ENCODE data around the gene CYP4A22. TPM values are rescaled to one million over a fixed set of nuclear protein-coding genes. Genes with fewer than 3 reads are reported as not detected.

CYP4A22 gene
- polyA plus RNA-seq, 1 experiment: not detected

DNA sequence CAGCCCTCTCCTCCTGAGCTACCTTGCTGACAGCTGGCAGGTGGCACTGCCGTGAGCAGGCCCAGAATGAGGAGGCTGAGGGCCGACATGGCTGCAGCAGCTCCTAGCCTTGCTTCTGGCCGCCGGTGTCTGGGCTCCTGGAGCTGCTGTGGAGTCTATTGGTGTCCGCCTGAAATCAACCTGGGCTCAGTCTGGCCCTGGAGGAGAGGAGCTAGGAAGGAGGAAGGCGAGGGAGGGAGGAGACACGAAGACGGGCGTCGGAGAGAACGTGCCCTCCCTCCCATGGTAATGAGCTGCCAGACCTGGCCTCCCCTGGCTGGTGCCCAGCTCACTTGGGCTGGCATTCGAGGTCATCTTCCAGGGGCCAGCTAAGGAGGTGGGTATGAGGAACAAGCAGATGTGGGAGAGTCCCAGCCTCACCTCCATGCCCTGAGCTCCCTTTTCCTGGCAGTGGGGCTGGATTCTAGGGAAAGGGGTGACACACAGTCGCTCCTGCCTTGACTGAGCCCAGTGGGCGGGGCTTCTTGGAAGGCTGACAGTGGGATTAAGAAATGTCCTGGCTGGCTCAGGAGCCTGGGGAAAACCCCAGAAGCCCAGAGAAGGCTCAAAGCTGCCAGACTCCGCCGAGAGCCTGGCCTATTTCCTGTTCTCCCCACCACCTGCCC is 52.7 kb downstream of the CYP4A22 start, which contains the start of gene PDZK1IP1:
Gene PDZK1IP1 (minus strand): TSS at position 193 of the 665 bp plus-strand sequence. CDS start 104 bp downstream, at position 89.
- POLR2A ChIA-PET: interaction anchor here (1.3 kb wide), 1 partner anchor 11 kb away, joined by 5 read pairs; no protein-coding TSS in a partner anchor
- peaks cover 9% of the 10 kb centered on the region for H3K27me3 ChIP-seq (ENCODE audit: control insufficient read depth, insufficient read depth, low read length)
- CTCF ChIA-PET: interaction anchor here (0.6 to 4.2 kb wide), 8 partner anchors 11 to 536 kb away, joined by 4 to 52 read pairs (median 6); partner anchors contain the start of gene FOXD2
- H3K27ac ChIP-seq (ENCODE audit: low read depth, low read length): no peak within 1 kb of the TSS
- TF ChIP-seq, protein P1, sequence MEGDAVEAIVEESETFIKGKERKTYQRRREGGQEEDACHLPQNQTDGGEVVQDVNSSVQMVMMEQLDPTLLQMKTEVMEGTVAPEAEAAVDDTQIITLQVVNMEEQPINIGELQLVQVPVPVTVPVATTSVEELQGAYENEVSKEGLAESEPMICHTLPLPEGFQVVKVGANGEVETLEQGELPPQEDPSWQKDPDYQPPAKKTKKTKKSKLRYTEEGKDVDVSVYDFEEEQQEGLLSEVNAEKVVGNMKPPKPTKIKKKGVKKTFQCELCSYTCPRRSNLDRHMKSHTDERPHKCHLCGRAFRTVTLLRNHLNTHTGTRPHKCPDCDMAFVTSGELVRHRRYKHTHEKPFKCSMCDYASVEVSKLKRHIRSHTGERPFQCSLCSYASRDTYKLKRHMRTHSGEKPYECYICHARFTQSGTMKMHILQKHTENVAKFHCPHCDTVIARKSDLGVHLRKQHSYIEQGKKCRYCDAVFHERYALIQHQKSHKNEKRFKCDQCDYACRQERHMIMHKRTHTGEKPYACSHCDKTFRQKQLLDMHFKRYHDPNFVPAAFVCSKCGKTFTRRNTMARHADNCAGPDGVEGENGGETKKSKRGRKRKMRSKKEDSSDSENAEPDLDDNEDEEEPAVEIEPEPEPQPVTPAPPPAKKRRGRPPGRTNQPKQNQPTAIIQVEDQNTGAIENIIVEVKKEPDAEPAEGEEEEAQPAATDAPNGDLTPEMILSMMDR (IDR thresholded peaks at IDR 0.05; ENCODE audit: low read depth, low read length): no peak
- no peaks in the 10 kb centered on the region for H3K9me3 ChIP-seq (ENCODE audit: control insufficient read depth, insufficient read depth, low read length)
- H3K4me3 ChIP-seq (ENCODE audit: low read depth, low read length): no peak within 1 kb of the TSS
- DNase-seq (ENCODE audit: low read depth, low spot score): peak; percentile 16

DNA sequence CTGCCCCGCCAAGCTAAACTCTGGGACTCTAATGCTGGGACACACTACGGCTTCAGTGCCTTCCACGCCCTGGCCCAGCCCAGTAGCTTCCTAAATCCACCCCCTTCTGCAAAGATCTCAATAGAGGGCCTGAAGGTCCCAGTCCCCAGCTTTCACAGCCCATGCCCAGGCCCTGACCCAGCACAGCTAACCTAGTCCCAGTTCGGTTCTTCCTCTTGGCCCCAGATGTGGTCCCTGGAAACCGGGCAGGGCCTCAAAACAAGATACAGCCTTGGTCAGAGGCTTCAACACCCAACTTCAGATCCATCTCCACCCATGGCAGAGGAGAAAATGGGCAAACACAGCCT is 53.2 kb downstream of the CYP4A22 start:
- TF ChIP-seq, protein P1 (IDR thresholded peaks at IDR 0.05; ENCODE audit: low read depth, low read length): no peak
- Histone ChIP-seq H3K27ac (ENCODE audit: low read depth, low read length) (no peak overlapping the region), H3K9me3 (ENCODE audit: control insufficient read depth, insufficient read depth, low read length) (no peaks in the 10 kb centered on the region), H3K4me3 (ENCODE audit: low read depth, low read length) (no peak overlapping the region), H3K27me3 (ENCODE audit: control insufficient read depth, insufficient read depth, low read length) (peaks cover 9% of the 10 kb centered on the region)
- no peak for DNase-seq (ENCODE audit: low read depth, low spot score)
- ChIA-PET CTCF (interaction anchor here (0.6 to 4.2 kb wide), 9 partner anchors 12 to 609 kb away, joined by 3 to 52 read pairs (median 6); partner anchors contain the start of gene FOXD2), POLR2A (interaction anchor here (1.3 kb wide), 1 partner anchor 11 kb away, joined by 5 read pairs; no protein-coding TSS in a partner anchor)

DNA sequence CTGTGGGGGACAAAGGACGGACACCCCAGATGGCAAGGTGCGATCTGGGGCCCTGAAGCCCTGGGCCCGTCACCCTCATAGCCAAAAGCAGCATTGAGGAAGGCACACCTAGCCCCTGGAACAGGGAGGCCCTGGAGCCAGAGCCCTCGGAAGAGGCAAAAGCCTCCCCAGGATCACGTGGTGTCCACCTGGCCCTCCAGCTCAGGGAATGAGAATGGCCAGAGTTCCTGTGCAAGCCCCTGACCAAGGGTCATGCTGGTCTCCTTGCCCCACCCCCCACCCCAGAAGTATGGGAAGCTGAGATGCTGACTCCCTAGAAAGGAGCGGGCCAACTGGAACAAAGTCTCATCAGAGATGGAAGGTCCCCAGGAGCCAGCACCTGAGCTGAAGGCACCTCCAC is 53.6 kb downstream of the CYP4A22 start:
- no peak overlapping the region for H3K4me3 ChIP-seq (ENCODE audit: low read depth, low read length)
- peaks cover 9% of the 10 kb centered on the region for H3K27me3 ChIP-seq (ENCODE audit: control insufficient read depth, insufficient read depth, low read length)
- DNase-seq (ENCODE audit: low read depth, low spot score): no peak
- ChIA-PET CTCF (interaction anchor here (0.6 to 4.2 kb wide), 7 partner anchors 12 to 608 kb away, joined by 3 to 52 read pairs (median 6); partner anchors contain the start of gene FOXD2), POLR2A (no interaction called here)
- TF ChIP-seq, protein P1 (IDR thresholded peaks at IDR 0.05; ENCODE audit: low read depth, low read length): no peak
- no peaks in the 10 kb centered on the region for H3K9me3 ChIP-seq (ENCODE audit: control insufficient read depth, insufficient read depth, low read length)
- H3K27ac ChIP-seq (ENCODE audit: low read depth, low read length): no peak overlapping the region

DNA sequence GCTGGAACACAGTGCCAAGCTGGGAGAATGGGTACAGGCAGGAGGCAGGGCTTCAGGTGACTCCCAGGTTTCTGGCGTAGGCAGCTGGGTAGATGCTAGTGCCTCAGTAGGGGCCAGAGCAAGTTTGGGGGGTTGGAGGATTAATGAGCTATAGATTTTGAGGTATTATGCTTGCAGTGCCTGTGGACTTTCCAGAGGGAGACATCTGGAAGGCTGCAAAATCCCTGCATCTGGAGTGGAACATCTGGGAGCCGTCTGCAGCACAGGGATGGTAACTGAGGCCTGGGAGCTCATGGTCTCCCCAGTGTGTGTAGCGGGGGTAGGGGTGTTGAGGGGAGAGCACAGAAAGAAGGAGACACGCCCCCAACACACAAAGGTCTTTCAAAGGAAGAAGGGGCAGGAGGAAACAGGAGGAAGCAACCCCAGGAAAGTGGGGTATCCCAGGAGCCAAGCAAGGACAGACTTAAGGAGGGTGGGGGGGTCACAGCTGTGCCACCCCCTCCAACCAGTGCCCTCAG is 54.8 kb downstream of the CYP4A22 start:
- CTCF ChIA-PET: interaction anchor here (0.5 to 6.1 kb wide), 25 partner anchors 8 to 685 kb away, joined by 3 to 127 read pairs (median 6); partner anchors contain the start of genes CMPK1 and STIL

More for the DNA sequence above, 54.8 kb downstream of the CYP4A22 start:
- TF ChIP-seq, protein P1 (IDR thresholded peaks at IDR 0.05; ENCODE audit: low read depth, low read length): no peak
- H3K27me3 ChIP-seq (ENCODE audit: control insufficient read depth, insufficient read depth, low read length): peaks cover 9% of the 10 kb centered on the region
- H3K27ac ChIP-seq (ENCODE audit: low read depth, low read length): no peak overlapping the region
- no peak for DNase-seq (ENCODE audit: low read depth, low spot score)
- POLR2A ChIA-PET: no interaction called here
- no peaks in the 10 kb centered on the region for H3K9me3 ChIP-seq (ENCODE audit: control insufficient read depth, insufficient read depth, low read length)
- no peak overlapping the region for H3K4me3 ChIP-seq (ENCODE audit: low read depth, low read length)

All from AG04450 (cell line).